DOHH2 (cell line): ENCODE results near the gene SATB1.

Source experiments
- H3F3A ChIP-seq: fragments of 200-600 bp; sonication (generic), shearing (Covaris generic); 2 replicates; pipeline ENCODE4 v1.6.0; 2016; ENCODE audit warnings: antibody characterized with exemption, mild to moderate bottlenecking; ENCODE audit not compliant: control insufficient read depth, insufficient read depth
- H3K27ac ChIP-seq: fragments of 200-600 bp; sonication (generic); 2 replicates; pipeline ENCODE4 v1.5.1; 2014; ENCODE audit warnings: low read depth, mild to moderate bottlenecking, low read length, moderate library complexity
- H3K27me3 ChIP-seq: fragments of 200-600 bp; sonication (generic); 2 replicates; pipeline ENCODE4 v1.6.1; 2014; ENCODE audit warnings: mild to moderate bottlenecking, low read length, mixed read lengths; ENCODE audit not compliant: control insufficient read depth
- H3K36me3 ChIP-seq: fragments of 200-600 bp; sonication (generic); 2 replicates; pipeline ENCODE4 v1.6.1; 2014; ENCODE audit warnings: mild to moderate bottlenecking, low read length, moderate library complexity, mixed read lengths; ENCODE audit not compliant: control insufficient read depth
- H3K4me1 ChIP-seq: fragments of 200-600 bp; sonication (generic); 2 replicates; pipeline ENCODE4 v1.6.1; 2014; ENCODE audit warnings: mild to moderate bottlenecking, low read length, mixed read lengths; ENCODE audit not compliant: control insufficient read depth
- H3K4me2 ChIP-seq: fragments of 200-600 bp; sonication (generic); 2 replicates; pipeline ENCODE4 v1.6.0; 2014; ENCODE audit warnings: mild to moderate bottlenecking, low read length, moderate library complexity
- H3K4me3 ChIP-seq: fragments of 200-600 bp; sonication (generic); 2 replicates; pipeline ENCODE4 v1.5.1; 2014; ENCODE audit warnings: mild to moderate bottlenecking, low read length, mixed read lengths
- H3K79me2 ChIP-seq: fragments of 200-600 bp; sonication (generic); 2 replicates; pipeline ENCODE4 v1.6.1; 2014; ENCODE audit warnings: mild to moderate bottlenecking, low read length, mixed read lengths; ENCODE audit not compliant: control insufficient read depth
- H3K9me2 ChIP-seq: fragments of 200-600 bp; sonication (generic); replicated peaks from 2 replicates; pipeline ENCODE4 v1.6.1; 2014; ENCODE audit warnings: mild to moderate bottlenecking, low read length, mixed read lengths; ENCODE audit not compliant: control insufficient read depth
- H3K9me3 ChIP-seq: fragments of 200-600 bp; sonication (generic); 2 replicates; pipeline ENCODE4 v1.6.1; 2014; ENCODE audit warnings: antibody characterized with exemption, low read length, mixed read lengths; ENCODE audit not compliant: control insufficient read depth, insufficient read depth
- H4K20me1 ChIP-seq: fragments of 200-600 bp; sonication (generic); 2 replicates; pipeline ENCODE4 v1.6.0; 2014; ENCODE audit warnings: low read depth, mild to moderate bottlenecking, antibody characterized with exemption, low read length, moderate library complexity; ENCODE audit not compliant: control insufficient read depth, insufficient read depth
- EZH2phosphoT487 ChIP-seq: fragments of 200-600 bp; sonication (generic); IDR thresholded peaks from 2 replicates; pipeline ENCODE4 v1.6.1; 2017; ENCODE audit warnings: borderline replicate concordance, mild to moderate bottlenecking, antibody characterized with exemption, low read length, moderate library complexity, mixed read lengths
- TF ChIP-seq, protein P1 (sequence below): fragments of 200-600 bp; sonication (generic); IDR thresholded peaks from one replicate; pipeline ENCODE4 v1.5.1; 2014; ENCODE audit warnings: antibody characterized with exemption, mild to moderate bottlenecking, low read depth, low read length; ENCODE audit not compliant: poor library complexity, severe bottlenecking

Gene SATB1

GRCh38 chr3:18436213-18436612 is 11.1 kb upstream of the SATB1 start:
- Histone ChIP-seq H3K79me2 (no peaks in the 10 kb centered on the region), H3F3A (no peaks in the 10 kb centered on the region; the same call in 1 of the 2 replicates), H3K4me3 (no peak overlapping the region), H3K9me2 (no peaks in the 10 kb centered on the region), H3K9me3 (no peaks in the 10 kb centered on the region), H3K27ac (no peak overlapping the region), H4K20me1 (no peaks in the 10 kb centered on the region), H3K36me3 (no peaks in the 10 kb centered on the region), H3K4me1 (peaks cover 21% of the 10 kb centered on the region), H3K4me2 (no peak overlapping the region), H3K27me3 (peaks cover 49% of the 10 kb centered on the region)
- TF ChIP-seq, protein P1, sequence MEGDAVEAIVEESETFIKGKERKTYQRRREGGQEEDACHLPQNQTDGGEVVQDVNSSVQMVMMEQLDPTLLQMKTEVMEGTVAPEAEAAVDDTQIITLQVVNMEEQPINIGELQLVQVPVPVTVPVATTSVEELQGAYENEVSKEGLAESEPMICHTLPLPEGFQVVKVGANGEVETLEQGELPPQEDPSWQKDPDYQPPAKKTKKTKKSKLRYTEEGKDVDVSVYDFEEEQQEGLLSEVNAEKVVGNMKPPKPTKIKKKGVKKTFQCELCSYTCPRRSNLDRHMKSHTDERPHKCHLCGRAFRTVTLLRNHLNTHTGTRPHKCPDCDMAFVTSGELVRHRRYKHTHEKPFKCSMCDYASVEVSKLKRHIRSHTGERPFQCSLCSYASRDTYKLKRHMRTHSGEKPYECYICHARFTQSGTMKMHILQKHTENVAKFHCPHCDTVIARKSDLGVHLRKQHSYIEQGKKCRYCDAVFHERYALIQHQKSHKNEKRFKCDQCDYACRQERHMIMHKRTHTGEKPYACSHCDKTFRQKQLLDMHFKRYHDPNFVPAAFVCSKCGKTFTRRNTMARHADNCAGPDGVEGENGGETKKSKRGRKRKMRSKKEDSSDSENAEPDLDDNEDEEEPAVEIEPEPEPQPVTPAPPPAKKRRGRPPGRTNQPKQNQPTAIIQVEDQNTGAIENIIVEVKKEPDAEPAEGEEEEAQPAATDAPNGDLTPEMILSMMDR: no peak
- no peak for TF ChIP-seq EZH2phosphoT487

GRCh38 chr3:18434711-18435110 is 9.6 kb upstream of the SATB1 start:
- TF ChIP-seq, protein P1: no peak
- TF ChIP-seq EZH2phosphoT487: no peak
- Histone ChIP-seq H3F3A (no peaks in the 10 kb centered on the region; the same call in 1 of the 2 replicates), H3K27ac (no peak overlapping the region), H4K20me1 (no peaks in the 10 kb centered on the region), H3K9me3 (no peaks in the 10 kb centered on the region), H3K4me2 (no peak overlapping the region), H3K9me2 (no peaks in the 10 kb centered on the region), H3K36me3 (no peaks in the 10 kb centered on the region), H3K27me3 (peaks cover 49% of the 10 kb centered on the region), H3K79me2 (no peaks in the 10 kb centered on the region), H3K4me1 (peaks cover 10% of the 10 kb centered on the region), H3K4me3 (no peak overlapping the region)

GRCh38 chr3:18432752-18433151 is 7.6 kb upstream of the SATB1 start:
- no peak for TF ChIP-seq EZH2phosphoT487
- TF ChIP-seq, protein P1: no peak
- Histone ChIP-seq H3K27ac (no peak overlapping the region), H3K27me3 (peaks cover 49% of the 10 kb centered on the region), H3K4me2 (no peak overlapping the region), H3K9me2 (no peaks in the 10 kb centered on the region), H3K4me3 (no peak overlapping the region), H4K20me1 (no peaks in the 10 kb centered on the region), H3K9me3 (no peaks in the 10 kb centered on the region), H3K79me2 (no peaks in the 10 kb centered on the region), H3K4me1 (no peaks in the 10 kb centered on the region), H3F3A (no peaks in the 10 kb centered on the region), H3K36me3 (no peaks in the 10 kb centered on the region)
